Activated T-cell treated with anti-CD3 and anti-CD28 coated beads for 24 hours (primary cell): ENCODE measurements around the gene CRB1.

Experiments
- DNase-seq: peaks from one replicate; pipeline ENCODE4 v3.0.0-alpha.2; 2020; ENCODE audit warnings: low read depth

CRB1 gene

GRCh38 chr1:197303463-197303862, 35.4 kb downstream of the CRB1 start:
- DNase-seq = no peak

DNA sequence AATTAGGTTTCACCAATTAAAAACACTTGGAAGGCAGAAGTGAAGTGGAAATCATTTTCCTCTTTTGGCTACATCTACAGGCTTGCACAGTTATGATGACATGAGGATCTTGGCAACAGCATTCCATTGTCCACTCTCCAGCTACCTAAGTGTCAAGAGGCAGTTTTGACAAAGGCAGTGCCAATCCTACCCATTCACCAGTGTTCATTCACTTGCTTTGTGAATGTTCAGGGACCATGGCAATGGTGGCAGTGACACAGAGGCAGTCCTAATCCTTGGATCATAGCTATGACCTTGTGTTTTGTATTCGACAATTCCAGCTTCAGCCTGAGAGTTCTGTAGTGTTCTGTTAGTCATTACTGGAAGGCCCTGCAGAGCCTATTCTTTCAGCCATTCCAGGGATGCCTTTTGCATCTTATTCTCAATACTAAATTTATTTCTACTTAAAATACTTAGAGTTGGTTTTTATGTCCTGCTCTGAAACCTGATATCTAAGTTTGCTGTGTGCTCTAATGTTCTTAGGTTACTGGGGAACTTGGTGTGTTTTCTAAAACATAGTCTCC, 36.7 kb downstream of the CRB1 start:
- no peak for DNase-seq

DNA sequence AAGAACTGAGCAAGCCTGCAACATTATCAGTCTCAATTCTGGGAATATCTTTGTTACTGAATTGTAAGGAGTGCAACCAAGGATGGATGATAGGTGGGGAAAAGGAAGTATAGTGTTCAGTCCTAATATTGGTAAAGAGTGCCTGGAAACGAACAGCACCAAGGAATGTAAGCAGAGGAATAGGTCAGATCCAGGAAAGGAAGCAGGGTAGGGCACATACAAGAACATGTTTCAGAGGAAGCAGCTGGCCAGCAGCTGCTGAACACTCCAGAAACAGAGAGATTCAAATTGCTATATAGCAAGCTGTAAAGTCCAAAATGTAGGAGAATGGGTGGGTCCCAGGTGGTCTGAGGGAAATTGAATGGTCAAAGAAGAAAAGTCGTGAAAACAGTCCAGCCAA, 37.9 kb downstream of the CRB1 start:
- no peak for DNase-seq

DNA sequence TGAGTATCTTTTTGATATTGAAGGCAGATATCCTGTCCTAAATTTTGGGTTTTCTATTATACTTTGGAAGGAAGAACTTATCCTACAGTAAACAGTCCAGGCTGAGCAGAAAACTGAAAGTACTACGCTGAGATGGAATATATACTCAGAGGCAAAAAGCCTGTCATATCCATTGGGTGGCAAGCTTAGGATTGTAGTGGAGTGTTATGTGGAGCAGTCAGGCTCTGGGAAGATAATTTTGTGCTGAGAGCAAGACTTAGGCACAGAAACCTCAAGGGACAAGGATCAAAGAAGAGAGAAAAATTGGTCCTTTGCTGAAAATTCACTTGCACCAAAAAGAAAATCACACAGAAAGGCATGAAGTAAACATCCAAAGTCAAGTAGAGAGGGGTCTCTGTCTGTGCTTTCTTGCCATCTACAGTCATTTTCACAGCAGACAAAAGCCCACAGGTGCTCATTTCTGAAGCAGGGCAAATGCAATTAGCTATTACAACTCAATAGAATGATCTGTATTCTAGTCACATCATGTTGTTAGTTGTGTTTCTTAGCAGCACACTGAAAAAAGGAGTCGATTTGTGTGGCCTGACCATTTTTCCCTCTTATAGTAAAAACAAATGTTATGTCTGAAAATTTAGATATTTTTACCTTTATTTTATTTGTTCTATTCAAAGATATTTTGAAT, 38.5 kb downstream of the CRB1 start:
- no peak for DNase-seq

- no peak for DNase-seq
These were observed 39.1 kb downstream of the CRB1 start for GRCh38 chr1:197307136-197307535.

GRCh38 chr1:197307551-197307950, 39.5 kb downstream of the CRB1 start:
- DNase-seq = no peak

DNA sequence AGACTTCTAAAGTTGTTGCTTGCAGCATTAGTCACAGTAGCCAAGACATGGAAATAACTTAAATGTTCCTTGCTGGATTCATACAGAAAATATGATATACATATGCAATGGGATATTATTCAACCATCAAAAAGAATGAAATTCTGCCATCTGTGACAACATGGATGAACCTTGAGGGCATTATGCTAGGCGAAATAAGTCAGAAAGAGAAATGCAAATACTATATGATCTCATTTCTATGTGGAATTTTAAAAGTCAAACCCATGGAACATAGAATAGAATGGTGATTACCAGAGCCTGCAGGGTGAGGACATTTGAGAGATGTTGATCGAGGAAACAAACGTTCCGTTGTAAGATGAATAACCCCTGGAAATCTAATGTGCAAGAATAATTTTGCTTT, 43.0 kb downstream of the CRB1 start:
- DNase-seq = no peak

DNA sequence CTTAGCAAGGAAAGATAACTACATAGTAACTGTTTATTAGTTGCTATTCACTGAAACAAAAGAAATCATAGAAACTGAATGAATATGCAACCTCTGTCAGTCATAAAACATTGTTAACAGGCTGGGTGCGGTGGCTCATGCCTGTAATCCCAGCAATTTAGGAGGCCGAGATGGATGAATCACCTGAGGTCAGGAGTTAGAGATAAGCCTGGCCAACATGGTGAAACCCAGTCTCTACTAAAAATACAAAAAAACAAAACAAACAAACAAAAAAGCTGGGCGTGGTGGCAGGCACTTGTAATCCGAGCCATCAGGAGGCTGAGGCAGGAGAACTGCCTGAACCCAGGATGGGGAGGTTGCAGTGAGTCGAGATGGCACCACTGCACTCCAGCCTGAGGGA, 44.1 kb downstream of the CRB1 start:
- no peak for DNase-seq

- DNase-seq = no peak
These were observed 45.7 kb downstream of the CRB1 start for GRCh38 chr1:197313713-197314112.

- no peak for DNase-seq
These were observed 46.6 kb downstream of the CRB1 start for GRCh38 chr1:197314682-197315081.

DNA sequence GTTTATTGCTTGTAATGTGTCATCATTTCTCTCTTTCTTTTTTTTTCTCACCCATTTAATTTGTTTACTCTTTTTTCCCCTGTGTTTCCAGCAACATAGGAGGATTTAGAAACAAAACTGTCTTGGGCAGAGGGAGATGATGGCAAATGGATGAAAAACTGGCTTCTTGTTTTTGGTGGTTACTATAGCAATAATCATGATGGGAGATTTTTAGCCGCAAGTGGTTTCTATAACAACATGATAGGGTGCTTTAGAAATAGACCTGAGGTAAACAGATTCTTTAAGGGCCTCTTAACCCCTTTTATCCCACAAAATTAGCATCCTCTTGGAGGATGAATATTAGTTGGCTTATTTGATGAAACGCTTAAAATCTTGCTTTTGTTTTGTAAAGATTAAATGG, 51.6 kb downstream of the CRB1 start:
- DNase-seq = no peak

DNA sequence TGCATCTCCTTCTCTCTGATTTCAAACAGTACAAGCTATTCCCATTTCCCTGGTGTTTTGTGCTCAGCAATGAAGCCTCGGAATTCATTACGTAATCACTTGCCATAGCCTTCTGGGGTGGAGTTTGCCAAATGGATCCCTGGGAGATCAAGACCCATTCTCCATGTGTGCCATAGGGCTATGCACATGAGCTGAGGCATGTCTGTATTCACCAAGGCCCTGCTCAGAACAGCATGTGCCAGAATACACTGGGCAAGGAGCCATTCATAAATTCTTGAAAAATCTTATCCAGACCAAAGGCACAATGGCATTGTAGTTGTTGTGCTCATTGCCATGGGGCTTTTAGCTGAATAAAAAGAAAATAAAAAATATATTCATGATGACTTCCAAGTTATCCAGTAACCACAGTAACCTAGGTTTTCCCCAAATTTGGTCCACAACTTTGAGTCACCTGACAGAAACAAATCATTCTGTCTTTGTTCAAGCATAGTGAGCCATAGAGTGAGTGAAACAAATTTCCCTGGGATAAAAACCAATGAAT, 53.0 kb downstream of the CRB1 start:
- DNase-seq = no peak

- no peak for DNase-seq
These were observed 53.8 kb downstream of the CRB1 start for GRCh38 chr1:197321811-197322210.

GRCh38 chr1:197327776-197328364, 59.8 kb downstream of the CRB1 start:
- DNase-seq = no peak

- DNase-seq = no peak
These were observed 62.2 kb downstream of the CRB1 start for GRCh38 chr1:197330213-197330612.

- DNase-seq = no peak
These were observed 63.5 kb downstream of the CRB1 start for GRCh38 chr1:197331565-197331964.

DNA sequence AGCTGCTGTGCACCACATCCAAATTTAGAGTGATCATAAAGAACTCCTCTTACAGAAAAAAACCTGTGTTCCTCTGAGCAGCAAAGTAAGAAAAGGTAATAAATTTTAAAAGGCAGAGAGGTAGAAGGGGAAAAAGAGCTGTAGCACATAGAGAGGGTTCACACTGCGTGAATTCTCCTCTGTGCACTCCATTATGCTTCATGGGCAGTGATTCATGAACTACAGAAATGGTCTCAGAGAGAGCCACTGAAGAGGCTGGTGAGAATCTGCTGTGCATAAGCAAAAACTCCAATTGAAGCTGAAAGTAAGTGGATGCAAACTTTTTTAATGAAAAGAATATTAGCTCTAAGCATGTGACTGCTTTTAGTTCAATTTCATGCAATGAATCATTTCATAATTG, 65.0 kb downstream of the CRB1 start:
- DNase-seq = no peak

- no peak for DNase-seq
These were observed 68.5 kb downstream of the CRB1 start for GRCh38 chr1:197336571-197336970.

DNA sequence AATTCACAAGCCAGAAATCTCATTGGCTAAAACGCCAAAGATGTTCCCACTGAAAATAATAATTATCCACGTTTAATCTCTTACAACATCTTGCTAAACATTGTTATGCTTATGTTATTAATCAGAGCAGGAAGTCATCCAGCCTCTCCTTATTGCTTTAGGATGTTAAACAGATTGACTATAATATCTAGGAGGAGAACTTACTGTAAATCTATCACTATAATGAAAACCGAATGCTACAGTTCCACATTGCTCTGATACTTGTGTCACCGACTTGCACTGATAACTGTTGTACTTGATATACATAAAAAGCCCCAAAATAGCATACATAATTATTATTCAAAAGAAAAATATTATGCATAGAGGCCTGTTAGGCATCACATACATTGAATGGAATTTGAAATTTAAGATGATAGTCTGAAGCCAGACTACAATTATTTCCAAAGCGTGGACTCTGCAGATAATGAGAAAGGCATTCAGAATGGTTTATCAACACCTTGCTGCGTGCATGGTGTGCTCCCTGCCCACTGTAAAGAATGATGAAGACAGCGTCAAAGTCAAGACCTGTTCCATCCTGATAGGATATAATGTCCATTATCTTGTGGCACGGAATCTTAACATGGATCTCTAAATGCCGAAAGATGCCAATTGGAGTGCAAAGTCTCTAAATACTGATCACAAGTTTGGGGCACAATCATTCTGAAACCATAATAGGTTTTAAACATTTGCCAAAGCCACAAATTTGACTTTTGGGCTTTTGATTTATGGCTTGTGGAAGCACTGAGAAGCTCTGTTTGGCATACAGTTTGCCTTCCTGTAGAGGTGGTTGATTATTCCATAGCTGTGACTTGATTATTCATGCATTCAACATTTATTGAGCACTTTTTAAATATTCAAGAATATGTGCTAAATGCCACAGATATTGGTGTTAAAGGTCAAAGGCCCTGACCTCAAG, 71.3 kb downstream of the CRB1 start:
- DNase-seq = no peak

- DNase-seq = no peak
These were observed 73.6 kb downstream of the CRB1 start for GRCh38 chr1:197341626-197342025.

GRCh38 chr1:197342044-197342565, 74.1 kb downstream of the CRB1 start:
- DNase-seq = no peak

GRCh38 chr1:197342669-197343068, 74.6 kb downstream of the CRB1 start:
- no peak for DNase-seq
